ENCODE results near the gene NMS. TPM values are rescaled to one million over a fixed set of nuclear protein-coding genes. Genes with fewer than 3 reads are reported as not detected.

The NMS gene
- total and polyA plus RNA-seq, 2 donors (not counting 1 experiment from before 2014, with no cell fraction given), result not detected

GRCh38 chr2:100483895-100484294 lies 13.6 kb downstream of the NMS start:
- ATAC-seq (ENCODE audit: low read depth) (no peak), DNase-seq (no peak)
- H3K36me3 ChIP-seq (replicated peaks in 1 of 2; ENCODE audit: control extremely low read depth in 1 of 2, control insufficient read depth in 1 of 2, extremely low read depth in 1 of 2, insufficient read depth in 2 of 2, low read length in 1 of 2), result no peaks in the 10 kb centered on the region
- peaks cover 0 to 4% (median 2%) of the 10 kb centered on the region in 4 experiments for H3K27me3 ChIP-seq (replicated peaks in 1 of 4; ENCODE audit: control extremely low read depth in 1 of 4, control insufficient read depth in 3 of 4, insufficient read depth in 4 of 4, low read length in 3 of 4)
- WGBS (ENCODE audit: insufficient coverage), result 94% methylated on average over 3 of the region's 5 CpGs
- H2AFZ ChIP-seq (ENCODE audit: insufficient read depth, low read depth, low read length, poor library complexity, severe bottlenecking), result no peak overlapping the region
- no peaks in the 10 kb centered on the region for H4K20me1 ChIP-seq (ENCODE audit: control insufficient read depth, insufficient read depth, low read length, poor library complexity, severe bottlenecking)
- H3K9ac ChIP-seq (ENCODE audit: low read length), result no peak overlapping the region
- intact Hi-C loops (cut with micrococcal nuclease), result no loop called here
- ChIA-PET POLR2A (no interaction called here), CTCF (no interaction called here)
- no peaks in the 10 kb centered on the region for H3K9me3 ChIP-seq (ENCODE audit: control extremely low read depth in 1 of 3, control insufficient read depth in 2 of 3, insufficient read depth in 1 of 3, low read length in 2 of 3)
- no peak overlapping the region for H3K27ac Mint-ChIP-seq
- H3K4me3 ChIP-seq (ENCODE audit: control extremely low read depth in 1 of 5, extremely low read depth in 1 of 5, insufficient read depth in 1 of 5, low read depth in 2 of 5, low read length in 4 of 5), result no peak overlapping the region
- peaks cover 23% of the 10 kb centered on the region for H3K27me3 Mint-ChIP-seq
- no peak overlapping the region for H3K4me3 Mint-ChIP-seq
- H3K27ac ChIP-seq (ENCODE audit: low read length in 2 of 2), result no peak overlapping the region
- no peaks in the 10 kb centered on the region for H3K9me3 Mint-ChIP-seq (ENCODE audit: insufficient read depth)
- no peaks in the 10 kb centered on the region for H3K4me1 ChIP-seq (ENCODE audit: control insufficient read depth in 2 of 2, insufficient read depth in 2 of 2, low read length in 2 of 2)
- no peak overlapping the region for H3K4me2 ChIP-seq (replicated peaks; ENCODE audit: low read depth, low read length, poor library complexity, severe bottlenecking)
- H3K4me1 Mint-ChIP-seq, result no peaks in the 10 kb centered on the region
- TF ChIP-seq EZH2 (IDR thresholded peaks at IDR 0.05; ENCODE audit: borderline replicate concordance, insufficient read depth, low read depth, low read length, poor library complexity, severe bottlenecking), result no peak
- no peak for TF ChIP-seq CTCF (IDR thresholded peaks at IDR 0.05)
- H3K79me2 ChIP-seq (ENCODE audit: control insufficient read depth, insufficient read depth, low read length), result no peaks in the 10 kb centered on the region

GRCh38 chr2:100484390-100484789 lies 14.1 kb downstream of the NMS start:
- no peak overlapping the region for H3K27ac ChIP-seq (ENCODE audit: low read length in 2 of 2)
- Mint-ChIP-seq H3K27ac (no peak overlapping the region), H3K4me1 (no peaks in the 10 kb centered on the region), H3K9me3 (ENCODE audit: insufficient read depth) (no peaks in the 10 kb centered on the region), H3K4me3 (no peak overlapping the region), H3K27me3 (peaks cover 23% of the 10 kb centered on the region)
- no peaks in the 10 kb centered on the region for H4K20me1 ChIP-seq (ENCODE audit: control insufficient read depth, insufficient read depth, low read length, poor library complexity, severe bottlenecking)
- no peaks in the 10 kb centered on the region for H3K79me2 ChIP-seq (ENCODE audit: control insufficient read depth, insufficient read depth, low read length)
- no peak overlapping the region for H3K9ac ChIP-seq (ENCODE audit: low read length)
- no peak overlapping the region for H2AFZ ChIP-seq (ENCODE audit: insufficient read depth, low read depth, low read length, poor library complexity, severe bottlenecking)
- POLR2A ChIA-PET, result no interaction called here
- intact Hi-C loops (cut with micrococcal nuclease), result no loop called here
- CTCF ChIA-PET, result interaction anchor here (1.0 kb wide), 1 partner anchor 222 kb away, joined by 3 read pairs; no protein-coding TSS in a partner anchor
- 89% methylated on average over 3 of the region's 5 CpGs for WGBS (ENCODE audit: insufficient coverage)
- H3K4me2 ChIP-seq (replicated peaks; ENCODE audit: low read depth, low read length, poor library complexity, severe bottlenecking), result no peak overlapping the region
- ATAC-seq (ENCODE audit: low read depth) (no peak), DNase-seq (no peak)
- no peaks in the 10 kb centered on the region for H3K9me3 ChIP-seq (ENCODE audit: control extremely low read depth in 1 of 3, control insufficient read depth in 2 of 3, insufficient read depth in 1 of 3, low read length in 2 of 3)
- H3K4me1 ChIP-seq (ENCODE audit: control insufficient read depth in 2 of 2, insufficient read depth in 2 of 2, low read length in 2 of 2), result no peaks in the 10 kb centered on the region
- peaks cover 0 to 4% (median 2%) of the 10 kb centered on the region in 4 experiments for H3K27me3 ChIP-seq (replicated peaks in 1 of 4; ENCODE audit: control extremely low read depth in 1 of 4, control insufficient read depth in 3 of 4, insufficient read depth in 4 of 4, low read length in 3 of 4)
- H3K4me3 ChIP-seq (ENCODE audit: control extremely low read depth in 1 of 5, extremely low read depth in 1 of 5, insufficient read depth in 1 of 5, low read depth in 2 of 5, low read length in 4 of 5), result no peak overlapping the region
- H3K36me3 ChIP-seq (replicated peaks in 1 of 2; ENCODE audit: control extremely low read depth in 1 of 2, control insufficient read depth in 1 of 2, extremely low read depth in 1 of 2, insufficient read depth in 2 of 2, low read length in 1 of 2), result no peaks in the 10 kb centered on the region
- TF ChIP-seq EZH2 (IDR thresholded peaks at IDR 0.05; ENCODE audit: borderline replicate concordance, insufficient read depth, low read depth, low read length, poor library complexity, severe bottlenecking), result no peak
